ENCODE results near the gene CDK3.
"Not testable (repeated sequence)": the region's sequence is repeated elsewhere in the genome, so short reads cannot be mapped to it uniquely, and the experiment has no call there.

CDK3 gene

DNA sequence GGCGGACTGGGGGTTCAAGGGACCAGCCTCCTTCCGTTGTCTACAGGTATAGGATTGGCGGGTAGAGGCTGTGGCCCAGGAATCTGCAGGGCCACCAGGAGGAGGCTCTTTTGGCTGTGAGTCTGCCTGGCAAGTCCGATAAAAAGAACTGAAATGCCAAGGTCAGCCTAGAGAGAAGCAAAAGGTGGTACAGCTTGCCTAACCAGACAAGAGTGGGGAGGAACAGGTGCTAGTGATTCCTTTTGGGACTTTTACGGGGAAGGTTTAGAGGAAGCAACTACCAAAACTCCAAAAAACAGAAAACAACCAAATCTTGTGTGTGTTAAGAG is 32.1 kb downstream of the CDK3 start:
- H3K9me3 ChIP-seq (ENCODE audit: control insufficient read depth, insufficient read depth, low read depth, low read length) = peaks cover 5% of the 10 kb centered on the region; the same call in 1 of the 2 replicates
- H3K4me3 ChIP-seq (ENCODE audit: low read depth, low read length) = no peak overlapping the region
- no peaks in the 10 kb centered on the region for H3K27me3 ChIP-seq (ENCODE audit: control insufficient read depth, insufficient read depth, low read length)
- no peak overlapping the region for H3K9ac ChIP-seq (ENCODE audit: low read length)
- H3K36me3 ChIP-seq (ENCODE audit: control insufficient read depth, insufficient read depth, low read length) = no peaks in the 10 kb centered on the region
- H3K4me1 ChIP-seq (ENCODE audit: control insufficient read depth, insufficient read depth, low read length) = peaks cover 22% of the 10 kb centered on the region
- no peak overlapping the region for H3K27ac ChIP-seq (ENCODE audit: low read depth, low read length)

GRCh38 chr17:76033139-76033538 is 32.5 kb downstream of the CDK3 start:
- Histone ChIP-seq H3K9me3 (ENCODE audit: control insufficient read depth, insufficient read depth, low read depth, low read length) (peaks cover 5% of the 10 kb centered on the region; the same call in 1 of the 2 replicates), H3K9ac (ENCODE audit: low read length) (no peak overlapping the region), H3K27ac (ENCODE audit: low read depth, low read length) (no peak overlapping the region)

DNA sequence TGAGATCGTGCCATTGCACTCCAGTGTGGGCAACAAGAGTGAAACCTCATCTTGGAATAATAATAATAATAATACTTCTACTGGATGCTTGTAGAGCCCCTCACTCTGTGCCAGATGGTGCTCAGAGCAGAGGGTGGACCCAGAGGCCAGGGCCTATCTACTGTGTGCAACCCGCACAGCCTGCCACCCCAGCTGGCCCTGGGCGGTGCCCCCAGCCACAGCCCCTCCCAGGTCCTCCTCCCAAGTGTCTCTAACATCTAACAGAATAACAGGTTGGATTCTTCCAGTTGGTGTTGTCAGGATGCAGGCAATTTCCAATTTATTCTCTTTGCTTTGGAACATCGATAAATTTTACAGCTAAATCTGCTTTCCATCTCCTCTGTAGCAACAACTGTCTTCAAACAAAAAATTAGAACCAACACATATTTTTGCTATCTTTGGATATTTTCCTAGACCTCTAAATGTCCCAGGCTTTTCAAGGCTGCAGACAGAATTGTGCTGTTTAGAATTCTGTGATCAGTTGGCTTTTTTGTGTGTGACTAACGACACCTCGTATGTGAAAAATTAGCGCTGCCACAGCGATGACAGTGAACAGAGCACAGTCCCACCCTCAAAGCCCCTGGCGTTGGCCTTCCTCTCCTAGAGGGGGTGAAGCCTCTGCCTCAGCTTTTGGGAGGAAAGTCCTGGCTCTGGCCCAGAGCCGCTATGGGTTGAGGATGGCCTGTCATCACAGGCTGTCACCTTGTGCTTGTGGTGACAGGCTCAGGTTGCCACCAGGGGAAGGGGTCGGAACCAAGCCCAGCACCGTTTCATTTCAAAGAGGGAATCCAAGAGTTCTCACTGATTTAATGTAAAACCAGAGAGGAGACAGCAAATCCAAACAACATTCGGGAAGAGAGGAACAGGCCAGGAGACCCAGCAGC is 34.0 kb downstream of the CDK3 start:
- no peak overlapping the region for H3K9ac ChIP-seq (ENCODE audit: low read length)
- H3K36me3 ChIP-seq (ENCODE audit: control insufficient read depth, insufficient read depth, low read length) = peaks cover 17% of the 10 kb centered on the region
- H3K9me3 ChIP-seq (ENCODE audit: control insufficient read depth, insufficient read depth, low read depth, low read length) = peaks cover 5% of the 10 kb centered on the region; the same call in 1 of the 2 replicates
- H3K27ac ChIP-seq (ENCODE audit: low read depth, low read length) = no peak overlapping the region
- no peak overlapping the region for H3K4me3 ChIP-seq (ENCODE audit: low read depth, low read length)
- H3K27me3 ChIP-seq (ENCODE audit: control insufficient read depth, insufficient read depth, low read length) = no peaks in the 10 kb centered on the region
- peaks cover 13% of the 10 kb centered on the region for H3K4me1 ChIP-seq (ENCODE audit: control insufficient read depth, insufficient read depth, low read length)

More at GRCh38 chr17:76033139-76033538, 32.5 kb downstream of the CDK3 start:
- no peaks in the 10 kb centered on the region for H3K27me3 ChIP-seq (ENCODE audit: control insufficient read depth, insufficient read depth, low read length)
- H3K4me1 ChIP-seq (ENCODE audit: control insufficient read depth, insufficient read depth, low read length) = peaks cover 22% of the 10 kb centered on the region
- peaks cover 1% of the 10 kb centered on the region; the same call in 1 of the 2 replicates for H3K36me3 ChIP-seq (ENCODE audit: control insufficient read depth, insufficient read depth, low read length)
- no peak overlapping the region for H3K4me3 ChIP-seq (ENCODE audit: low read depth, low read length)

GRCh38 chr17:76036497-76037261 is 36.0 kb downstream of the CDK3 start:
- Histone ChIP-seq H3K27me3 (ENCODE audit: control insufficient read depth, insufficient read depth, low read length) (no peaks in the 10 kb centered on the region), H3K4me1 (ENCODE audit: control insufficient read depth, insufficient read depth, low read length) (peaks cover 21% of the 10 kb centered on the region), H3K9ac (ENCODE audit: low read length) (no peak overlapping the region), H3K36me3 (ENCODE audit: control insufficient read depth, insufficient read depth, low read length) (peaks cover 37% of the 10 kb centered on the region), H3K9me3 (ENCODE audit: control insufficient read depth, insufficient read depth, low read depth, low read length) (peaks cover 5% of the 10 kb centered on the region; the same call in 1 of the 2 replicates), H3K27ac (ENCODE audit: low read depth, low read length) (no peak overlapping the region), H3K4me3 (ENCODE audit: low read depth, low read length) (no peak overlapping the region)

DNA sequence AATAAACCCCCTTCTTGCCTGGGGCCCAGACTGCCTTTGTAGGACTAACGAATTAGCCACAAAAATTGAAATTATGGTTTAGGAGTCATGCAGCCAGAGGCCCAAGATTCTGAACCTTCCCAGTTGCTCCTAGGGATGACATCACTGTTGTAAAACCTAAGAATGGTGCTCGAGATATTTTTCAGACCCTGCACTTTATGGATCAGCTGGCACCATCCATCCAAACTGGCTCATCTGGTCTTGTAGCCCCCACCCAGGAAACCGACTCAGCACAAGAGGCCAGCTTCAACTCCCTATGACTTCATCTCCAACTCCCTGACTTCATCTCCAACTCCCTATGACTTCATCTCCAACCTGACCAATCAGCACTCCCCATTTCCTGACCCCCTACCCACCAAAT is 37.4 kb downstream of the CDK3 start:
- H3K9me3 ChIP-seq (ENCODE audit: control insufficient read depth, insufficient read depth, low read depth, low read length) = peaks cover 4% of the 10 kb centered on the region; the same call in 1 of the 2 replicates
- H3K36me3 ChIP-seq (ENCODE audit: control insufficient read depth, insufficient read depth, low read length) = peaks cover 48% of the 10 kb centered on the region
- H3K27me3 ChIP-seq (ENCODE audit: control insufficient read depth, insufficient read depth, low read length) = no peaks in the 10 kb centered on the region
- no peak overlapping the region for H3K9ac ChIP-seq (ENCODE audit: low read length)
- no peak overlapping the region for H3K4me3 ChIP-seq (ENCODE audit: low read depth, low read length)
- no peak overlapping the region for H3K27ac ChIP-seq (ENCODE audit: low read depth, low read length)
- peaks cover 21% of the 10 kb centered on the region for H3K4me1 ChIP-seq (ENCODE audit: control insufficient read depth, insufficient read depth, low read length)

DNA sequence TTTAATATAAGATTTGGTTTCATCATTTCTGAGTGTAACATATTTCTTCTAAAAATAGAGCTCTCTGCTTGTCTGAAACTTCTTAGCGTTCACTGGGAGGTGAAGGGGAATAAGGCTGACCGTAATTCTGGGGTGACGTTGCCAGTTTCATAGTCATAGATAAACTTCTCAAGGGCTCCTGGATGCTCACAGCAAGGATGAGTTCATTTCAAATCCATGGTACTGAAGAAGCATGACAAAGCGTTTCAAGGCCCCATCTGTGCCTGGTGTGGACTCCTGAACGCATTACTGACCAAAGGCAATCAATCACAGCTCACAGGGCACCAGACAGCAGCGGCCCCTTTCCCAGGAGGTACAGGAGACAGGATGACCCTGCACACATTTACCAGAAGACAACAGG is 38.5 kb downstream of the CDK3 start:
- no peak overlapping the region for H3K27ac ChIP-seq (ENCODE audit: low read depth, low read length)
- H3K4me1 ChIP-seq (ENCODE audit: control insufficient read depth, insufficient read depth, low read length) = peaks cover 21% of the 10 kb centered on the region
- H3K9me3 ChIP-seq (ENCODE audit: control insufficient read depth, insufficient read depth, low read depth, low read length) = no peaks in the 10 kb centered on the region
- no peaks in the 10 kb centered on the region for H3K27me3 ChIP-seq (ENCODE audit: control insufficient read depth, insufficient read depth, low read length)
- H3K36me3 ChIP-seq (ENCODE audit: control insufficient read depth, insufficient read depth, low read length) = peaks cover 58% of the 10 kb centered on the region
- no peak overlapping the region for H3K4me3 ChIP-seq (ENCODE audit: low read depth, low read length)
- no peak overlapping the region for H3K9ac ChIP-seq (ENCODE audit: low read length)

GRCh38 chr17:76040376-76040775 is 39.7 kb downstream of the CDK3 start:
- peaks cover 71% of the 10 kb centered on the region for H3K36me3 ChIP-seq (ENCODE audit: control insufficient read depth, insufficient read depth, low read length)

GRCh38 chr17:76042868-76043267 is 42.2 kb downstream of the CDK3 start:
- Histone ChIP-seq H3K4me1 (ENCODE audit: control insufficient read depth, insufficient read depth, low read length) (peaks cover 10% of the 10 kb centered on the region; the same call in 1 of the 2 replicates), H3K36me3 (ENCODE audit: control insufficient read depth, insufficient read depth, low read length) (peaks cover 92% of the 10 kb centered on the region)
- not testable (repeated sequence) for H3K9me3 ChIP-seq (ENCODE audit: control insufficient read depth, insufficient read depth, low read depth, low read length); H3K9ac ChIP-seq (ENCODE audit: low read length); H3K27me3 ChIP-seq (ENCODE audit: control insufficient read depth, insufficient read depth, low read length); H3K27ac ChIP-seq (ENCODE audit: low read depth, low read length); H3K4me3 ChIP-seq (ENCODE audit: low read depth, low read length)

More at GRCh38 chr17:76040376-76040775, 39.7 kb downstream of the CDK3 start:
- Histone ChIP-seq H3K4me1 (ENCODE audit: control insufficient read depth, insufficient read depth, low read length) (peaks cover 21% of the 10 kb centered on the region), H3K9me3 (ENCODE audit: control insufficient read depth, insufficient read depth, low read depth, low read length) (no peaks in the 10 kb centered on the region), H3K9ac (ENCODE audit: low read length) (no peak overlapping the region), H3K4me3 (ENCODE audit: low read depth, low read length) (no peak overlapping the region), H3K27me3 (ENCODE audit: control insufficient read depth, insufficient read depth, low read length) (no peaks in the 10 kb centered on the region), H3K27ac (ENCODE audit: low read depth, low read length) (no peak overlapping the region)

- not testable (repeated sequence) for H3K4me3 ChIP-seq (ENCODE audit: low read depth, low read length); H3K9ac ChIP-seq (ENCODE audit: low read length); H3K27ac ChIP-seq (ENCODE audit: low read depth, low read length); H3K27me3 ChIP-seq (ENCODE audit: control insufficient read depth, insufficient read depth, low read length); H3K9me3 ChIP-seq (ENCODE audit: control insufficient read depth, insufficient read depth, low read depth, low read length)
- peaks cover 14% of the 10 kb centered on the region; the same call in 1 of the 2 replicates for H3K4me1 ChIP-seq (ENCODE audit: control insufficient read depth, insufficient read depth, low read length)
- peaks cover 94% of the 10 kb centered on the region for H3K36me3 ChIP-seq (ENCODE audit: control insufficient read depth, insufficient read depth, low read length)
Measured at GRCh38 chr17:76044475-76045007, 43.9 kb downstream of the CDK3 start.

DNA sequence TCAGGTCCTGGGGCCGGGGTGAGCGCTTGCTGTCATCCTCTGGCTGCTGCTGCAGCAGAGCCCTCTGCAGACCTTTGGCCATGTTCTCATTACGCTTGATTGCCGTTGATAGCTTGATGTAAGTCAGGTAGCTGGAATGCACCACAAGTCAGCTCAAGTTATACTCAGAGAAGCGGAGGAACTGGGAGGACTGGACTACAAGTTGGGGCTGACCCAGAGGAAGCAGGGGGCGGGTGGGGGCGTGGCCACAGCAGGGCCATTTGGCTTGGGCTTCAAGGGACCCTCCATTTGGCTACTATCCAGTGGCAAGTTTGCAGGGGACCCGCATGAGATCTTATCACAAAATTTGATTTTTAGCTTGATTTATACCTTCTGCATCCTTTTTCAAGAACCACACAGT is 45.4 kb downstream of the CDK3 start:
- no peak overlapping the region for H3K4me3 ChIP-seq (ENCODE audit: low read depth, low read length)
- no peak overlapping the region for H3K27ac ChIP-seq (ENCODE audit: low read depth, low read length)
- H3K27me3 ChIP-seq (ENCODE audit: control insufficient read depth, insufficient read depth, low read length) = no peaks in the 10 kb centered on the region
- H3K36me3 ChIP-seq (ENCODE audit: control insufficient read depth, insufficient read depth, low read length) = peaks cover 94% of the 10 kb centered on the region
- no peaks in the 10 kb centered on the region for H3K9me3 ChIP-seq (ENCODE audit: control insufficient read depth, insufficient read depth, low read depth, low read length)
- H3K4me1 ChIP-seq (ENCODE audit: control insufficient read depth, insufficient read depth, low read length) = peaks cover 8% of the 10 kb centered on the region; the same call in 1 of the 2 replicates
- H3K9ac ChIP-seq (ENCODE audit: low read length) = no peak overlapping the region
